ENCODE data around the gene YIPF7.

YIPF7 gene

GRCh38 chr4:44578954-44579353 lies 72.5 kb downstream of the YIPF7 start:
- Histone ChIP-seq H3K36me3 (ENCODE audit: control insufficient read depth, insufficient read depth, low read length) (no peaks in the 10 kb centered on the region), H3K27ac (ENCODE audit: low read depth, low read length) (no peak overlapping the region), H3K27me3 (ENCODE audit: control insufficient read depth, insufficient read depth, low read length) (no peaks in the 10 kb centered on the region), H3K4me3 (ENCODE audit: low read length) (no peak overlapping the region), H3K4me1 (ENCODE audit: control insufficient read depth, insufficient read depth, low read length) (no peaks in the 10 kb centered on the region), H3K9ac (ENCODE audit: low read length) (no peak overlapping the region)
